LoVo (cell line): ENCODE measurements around the gene ATN1.
"Not testable (repeated sequence)": the region's sequence is repeated elsewhere in the genome, so short reads cannot be mapped to it uniquely, and the experiment has no call there.

Source experiments
- DNase-seq: peaks from one replicate; pipeline ENCODE4 v3.0.0-alpha.2; 2016; ENCODE audit warnings: low spot score

The ATN1 gene, protein sequence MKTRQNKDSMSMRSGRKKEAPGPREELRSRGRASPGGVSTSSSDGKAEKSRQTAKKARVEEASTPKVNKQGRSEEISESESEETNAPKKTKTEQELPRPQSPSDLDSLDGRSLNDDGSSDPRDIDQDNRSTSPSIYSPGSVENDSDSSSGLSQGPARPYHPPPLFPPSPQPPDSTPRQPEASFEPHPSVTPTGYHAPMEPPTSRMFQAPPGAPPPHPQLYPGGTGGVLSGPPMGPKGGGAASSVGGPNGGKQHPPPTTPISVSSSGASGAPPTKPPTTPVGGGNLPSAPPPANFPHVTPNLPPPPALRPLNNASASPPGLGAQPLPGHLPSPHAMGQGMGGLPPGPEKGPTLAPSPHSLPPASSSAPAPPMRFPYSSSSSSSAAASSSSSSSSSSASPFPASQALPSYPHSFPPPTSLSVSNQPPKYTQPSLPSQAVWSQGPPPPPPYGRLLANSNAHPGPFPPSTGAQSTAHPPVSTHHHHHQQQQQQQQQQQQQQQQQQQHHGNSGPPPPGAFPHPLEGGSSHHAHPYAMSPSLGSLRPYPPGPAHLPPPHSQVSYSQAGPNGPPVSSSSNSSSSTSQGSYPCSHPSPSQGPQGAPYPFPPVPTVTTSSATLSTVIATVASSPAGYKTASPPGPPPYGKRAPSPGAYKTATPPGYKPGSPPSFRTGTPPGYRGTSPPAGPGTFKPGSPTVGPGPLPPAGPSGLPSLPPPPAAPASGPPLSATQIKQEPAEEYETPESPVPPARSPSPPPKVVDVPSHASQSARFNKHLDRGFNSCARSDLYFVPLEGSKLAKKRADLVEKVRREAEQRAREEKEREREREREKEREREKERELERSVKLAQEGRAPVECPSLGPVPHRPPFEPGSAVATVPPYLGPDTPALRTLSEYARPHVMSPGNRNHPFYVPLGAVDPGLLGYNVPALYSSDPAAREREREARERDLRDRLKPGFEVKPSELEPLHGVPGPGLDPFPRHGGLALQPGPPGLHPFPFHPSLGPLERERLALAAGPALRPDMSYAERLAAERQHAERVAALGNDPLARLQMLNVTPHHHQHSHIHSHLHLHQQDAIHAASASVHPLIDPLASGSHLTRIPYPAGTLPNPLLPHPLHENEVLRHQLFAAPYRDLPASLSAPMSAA (N-terminal part only)

GRCh38 chr12:6927379-6928021, at the start of gene ATN1:
TSS of gene ATN1 (plus strand) at chr12:6927959. CDS start at chr12:6934002, 6,043 bp downstream.
- DNase-seq: peak; percentile 43

GRCh38 chr12:6879824-6880223, 47.9 kb upstream of the ATN1 start:
- DNase-seq: not testable (repeated sequence)

DNA sequence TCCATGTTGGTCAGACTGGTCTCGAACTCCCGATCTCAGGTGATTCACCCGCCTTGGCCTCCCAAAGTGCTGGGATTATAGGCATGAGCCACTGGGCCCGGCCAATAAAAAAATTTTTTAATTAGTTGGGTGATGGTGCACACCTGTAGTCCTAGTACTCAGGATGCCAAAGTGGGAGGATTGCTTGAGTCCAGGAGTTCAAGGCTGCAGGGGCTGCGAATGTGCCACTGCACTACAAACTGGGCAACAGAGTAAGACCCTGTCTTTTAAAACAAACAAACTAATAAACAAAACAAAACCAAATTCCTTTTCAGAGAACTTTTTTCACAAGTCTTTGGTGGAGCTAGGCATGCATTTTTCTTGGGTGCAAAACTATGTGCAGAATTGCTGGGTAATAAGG, 44.5 kb upstream of the ATN1 start:
- DNase-seq: no peak

- DNase-seq: no peak
Observed at GRCh38 chr12:6883683-6884082, 44.1 kb upstream of the ATN1 start.

- no peak for DNase-seq
Observed at GRCh38 chr12:6884539-6884938, 43.2 kb upstream of the ATN1 start.

DNA sequence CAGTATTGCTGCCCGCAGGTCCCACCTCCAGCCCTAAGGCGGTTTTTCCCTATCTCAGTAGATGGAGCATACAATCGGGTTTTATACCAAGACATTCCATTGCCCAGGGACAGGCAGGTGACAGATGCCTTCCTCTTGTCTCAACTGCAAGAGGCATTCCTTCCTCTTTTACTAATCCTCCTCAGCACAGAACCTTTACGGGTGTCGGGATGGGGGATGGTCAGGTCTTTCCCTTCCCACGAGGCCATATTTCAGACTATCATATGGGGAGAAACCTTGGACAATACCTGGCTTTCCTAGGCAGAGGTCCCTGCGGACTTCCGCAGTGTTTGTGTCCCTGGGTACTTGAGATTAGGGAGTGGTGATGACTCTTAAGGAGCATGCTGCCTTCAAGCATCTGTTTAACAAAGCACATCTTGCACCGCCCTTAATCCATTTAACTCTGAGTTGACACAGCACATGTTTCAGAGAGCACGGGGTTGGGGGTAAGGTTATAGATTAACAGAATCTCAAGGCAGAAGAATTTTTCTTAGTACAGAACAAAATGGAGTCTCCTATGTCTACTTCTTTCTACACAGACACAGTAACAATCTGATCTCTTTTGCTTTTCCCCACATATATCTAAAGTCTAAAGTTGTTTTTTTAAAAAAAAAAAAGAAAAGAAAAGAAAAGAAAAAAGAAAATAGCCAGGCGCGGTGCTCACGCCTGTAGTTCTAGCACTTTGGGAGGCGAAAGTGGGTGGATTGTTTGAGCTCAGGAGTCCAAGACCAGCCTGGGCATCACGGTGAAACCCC, 41.4 kb upstream of the ATN1 start:
- DNase-seq: not testable (repeated sequence)

- no peak for DNase-seq
Observed at GRCh38 chr12:6887460-6887859, 40.3 kb upstream of the ATN1 start.

- DNase-seq: no peak
Observed at GRCh38 chr12:6888360-6888759, 39.4 kb upstream of the ATN1 start.

DNA sequence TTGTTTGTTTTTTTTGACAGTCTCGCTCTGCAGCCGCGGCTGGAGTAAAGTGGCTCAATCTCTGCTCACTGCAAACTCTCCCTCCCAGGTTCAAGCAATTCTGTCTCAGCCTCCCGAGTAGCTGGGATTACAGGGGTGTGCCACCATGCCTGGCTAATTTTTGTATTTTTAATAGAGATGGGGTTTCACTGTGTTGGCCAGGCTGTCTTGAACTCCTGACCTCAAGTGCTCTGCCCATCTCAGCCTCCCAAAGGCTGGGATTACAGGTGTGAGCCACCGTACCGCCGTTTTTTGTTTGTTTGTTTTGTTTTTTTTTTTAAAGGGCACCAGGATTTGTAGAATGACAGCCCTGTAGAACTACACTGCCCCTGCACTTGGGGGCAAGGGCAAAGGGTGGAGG, 39.0 kb upstream of the ATN1 start:
- DNase-seq: not testable (repeated sequence)

DNA sequence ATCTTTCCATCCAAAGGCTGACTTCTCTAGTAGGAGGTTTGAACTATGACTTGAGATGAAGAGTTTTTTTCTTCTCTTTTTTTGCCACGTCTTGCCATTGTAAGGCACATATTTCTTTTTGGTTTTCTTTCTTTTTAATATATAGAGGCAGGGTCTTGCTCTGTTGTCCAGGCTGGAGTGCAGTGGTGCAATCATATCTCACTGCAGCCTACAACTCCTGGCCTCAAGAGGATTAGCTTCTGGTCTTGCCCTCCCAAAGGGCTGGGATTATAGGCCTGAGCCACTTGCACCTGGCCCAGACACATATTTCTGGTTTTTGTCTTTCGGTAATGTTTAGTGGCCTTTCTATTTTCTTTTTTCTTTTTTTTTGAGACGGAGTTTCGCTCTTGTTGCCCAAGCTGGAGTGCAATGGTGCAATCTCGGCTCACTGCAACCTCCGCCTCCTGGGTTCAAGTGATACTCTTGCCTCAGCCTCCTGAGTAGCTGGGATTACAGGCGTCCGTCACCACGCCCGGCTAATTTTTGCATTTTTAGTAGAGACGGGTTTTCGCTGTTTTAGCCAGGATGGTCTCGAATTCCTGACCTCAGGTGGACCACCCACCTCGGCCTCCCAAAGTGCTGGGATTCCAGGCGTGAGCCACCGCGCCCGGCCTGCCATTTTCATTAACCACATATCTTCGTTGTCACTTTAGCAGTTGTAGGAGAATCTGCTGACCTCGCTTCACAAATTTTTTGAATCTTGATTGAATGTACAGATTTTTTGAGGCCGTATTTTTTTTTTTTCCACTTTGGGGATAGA, 37.8 kb upstream of the ATN1 start:
- DNase-seq: not testable (repeated sequence)

GRCh38 chr12:6890789-6891645, 36.7 kb upstream of the ATN1 start:
- DNase-seq: peak; percentile 100

- DNase-seq: no peak
Observed at GRCh38 chr12:6891646-6892001, 36.1 kb upstream of the ATN1 start.

- not testable (repeated sequence) for DNase-seq
Observed at GRCh38 chr12:6892683-6893082, 35.1 kb upstream of the ATN1 start.

DNA sequence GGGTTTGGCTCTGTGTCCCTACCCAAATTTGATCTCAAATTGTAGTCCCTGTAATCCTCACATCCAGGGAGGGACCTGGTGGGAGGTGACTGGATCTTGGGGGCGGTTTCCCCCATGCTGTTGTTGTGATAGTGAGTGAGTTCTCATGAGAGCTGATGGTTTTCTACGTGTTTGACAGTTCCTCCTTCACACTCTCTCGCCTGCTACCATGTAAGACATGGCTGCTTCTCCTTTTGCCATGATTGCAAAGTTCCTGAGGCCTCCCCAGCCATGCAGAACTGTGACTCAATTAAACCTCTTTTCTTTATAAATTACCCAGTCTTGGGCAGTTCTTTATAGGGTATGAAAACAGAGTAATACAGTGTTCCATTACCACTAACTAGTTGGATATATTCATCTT, 33.4 kb upstream of the ATN1 start:
- no peak for DNase-seq

- DNase-seq: no peak
Observed at GRCh38 chr12:6896846-6897435, 30.8 kb upstream of the ATN1 start.

DNA sequence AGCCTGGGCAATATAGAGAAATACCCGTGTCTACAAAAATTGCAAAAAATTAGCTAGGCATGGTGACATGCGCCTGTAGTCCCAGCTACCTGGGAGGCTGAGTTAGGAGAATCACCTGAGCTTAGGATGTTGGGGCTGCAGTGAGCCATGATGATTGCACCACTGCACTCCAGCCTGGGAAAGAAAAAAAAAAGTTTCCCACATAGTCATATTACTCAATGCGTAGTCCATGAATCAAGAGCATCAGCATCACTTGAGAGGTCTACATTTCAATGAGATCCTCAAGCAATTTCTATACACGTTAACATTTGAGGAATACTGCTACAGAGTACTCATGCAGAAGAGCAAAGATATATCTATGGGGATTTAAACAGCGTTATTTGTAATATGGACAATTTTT, 28.3 kb upstream of the ATN1 start:
- DNase-seq: no peak

DNA sequence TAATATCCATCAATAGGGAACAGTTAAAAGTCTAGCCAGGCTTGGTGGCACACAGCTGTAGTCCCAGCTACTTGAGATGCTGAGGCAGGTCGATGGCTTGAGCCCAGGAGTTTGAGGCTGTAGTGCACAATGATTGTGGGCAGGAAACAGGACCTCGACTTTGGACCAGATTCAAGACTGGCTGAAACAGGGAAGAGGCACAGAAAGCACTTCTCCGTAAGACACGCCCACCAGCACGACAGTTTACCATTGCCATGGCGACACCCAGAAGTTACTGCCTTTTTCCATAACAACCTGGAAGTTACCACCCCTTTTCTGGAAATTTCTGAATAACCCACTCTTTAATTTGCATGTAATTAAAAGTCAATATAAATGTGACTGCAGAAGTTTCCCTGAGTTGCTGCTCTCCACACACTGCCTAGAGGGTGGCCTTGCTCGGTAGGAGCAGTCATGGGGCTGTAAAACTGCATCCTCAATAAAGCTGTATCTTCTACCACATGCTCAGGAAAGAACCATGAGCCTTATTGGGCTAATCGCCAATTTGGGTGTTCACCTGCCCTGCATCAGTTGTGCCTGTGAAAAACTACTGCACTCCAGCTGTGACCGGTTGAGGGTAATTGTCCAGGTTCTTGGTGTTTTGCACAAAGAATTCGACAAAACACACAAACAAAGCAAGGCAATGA, 27.8 kb upstream of the ATN1 start:
- peak; percentile 34 for DNase-seq

GRCh38 chr12:6902448-6902847, 25.3 kb upstream of the ATN1 start:
- no peak for DNase-seq
